MCF 10A (cell line): ENCODE results near the gene FAM216B. TPM values are rescaled to one million over a fixed set of nuclear protein-coding genes. Genes with fewer than 3 reads are reported as not detected.

Experiments used
- BruUV-seq: library from RNA; stranded (reverse); fragments of 400-500 nt; replicated peaks from 2 replicates; lab custom pipeline; 2021; lab: Mats Ljungman, UMichigan
- CTCF ChIA-PET: fragments of 300-600 bp; sonication (Branson Sonifier 250); formaldehyde crosslinking; extraction: SDS; loops from one replicate; lab custom pipeline; 2021; ENCODE audit warnings: antibody characterized with exemption, inconsistent platforms; lab: Yijun Ruan, JAX
- POLR2A ChIA-PET: fragments of 300-600, 350-650 bp; sonication (Branson Sonifier 250); formaldehyde crosslinking; extraction: SDS; loops from one replicate; lab custom pipeline; 2020; ENCODE audit warnings: antibody characterized with exemption, inconsistent platforms; lab: Yijun Ruan, JAX
- DNase-seq: peaks from one replicate; pipeline ENCODE4 v3.0.0-alpha.2; 2018; ENCODE audit not compliant: unreplicated experiment
- H3K27ac Mint-ChIP-seq: one replicate; pipeline ENCODE4 v1.8.0; 2022; ENCODE audit warnings: mild to moderate bottlenecking, low read depth, mixed read lengths; ENCODE audit not compliant: unreplicated experiment
- H3K27me3 Mint-ChIP-seq: one replicate; pipeline ENCODE4 v1.8.0; 2022; ENCODE audit warnings: mixed read lengths; ENCODE audit not compliant: insufficient read depth, unreplicated experiment
- H3K36me3 Mint-ChIP-seq: one replicate; pipeline ENCODE4 v1.8.0; 2022; ENCODE audit warnings: mild to moderate bottlenecking, moderate library complexity, mixed read lengths; ENCODE audit not compliant: insufficient read depth, unreplicated experiment
- H3K4me1 Mint-ChIP-seq: one replicate; pipeline ENCODE4 v1.8.0; 2022; ENCODE audit warnings: mixed read lengths; ENCODE audit not compliant: insufficient read depth, unreplicated experiment
- H3K4me3 Mint-ChIP-seq: one replicate; pipeline ENCODE4 v1.8.0; 2022; ENCODE audit warnings: mild to moderate bottlenecking, moderate library complexity, mixed read lengths; ENCODE audit not compliant: unreplicated experiment
- H3K9me3 Mint-ChIP-seq: one replicate; pipeline ENCODE4 v1.8.0; 2022; ENCODE audit warnings: mixed read lengths; ENCODE audit not compliant: unreplicated experiment
- intact Hi-C: fragments of 100-400 bp; cut with micrococcal nuclease; formaldehyde crosslinking; loops from 2 replicates; pipeline ENCODE4 v1.14.1; 2022
- total RNA-seq: library from RNA; stranded (reverse); gene quantifications from 2 replicates; pipeline ENCODE4 v1.2.3, GENCODE V29; 2022
- TF ChIP-seq, protein P1 (sequence below): fragments of 200-600 bp; IDR thresholded peaks from one replicate; pipeline ENCODE4 v1.8.0; 2022; ENCODE audit warnings: antibody characterized with exemption, mild to moderate bottlenecking; ENCODE audit not compliant: unreplicated experiment

FAM216B gene
- total RNA-seq, 1 experiment from 2014 or later = not detected

DNA sequence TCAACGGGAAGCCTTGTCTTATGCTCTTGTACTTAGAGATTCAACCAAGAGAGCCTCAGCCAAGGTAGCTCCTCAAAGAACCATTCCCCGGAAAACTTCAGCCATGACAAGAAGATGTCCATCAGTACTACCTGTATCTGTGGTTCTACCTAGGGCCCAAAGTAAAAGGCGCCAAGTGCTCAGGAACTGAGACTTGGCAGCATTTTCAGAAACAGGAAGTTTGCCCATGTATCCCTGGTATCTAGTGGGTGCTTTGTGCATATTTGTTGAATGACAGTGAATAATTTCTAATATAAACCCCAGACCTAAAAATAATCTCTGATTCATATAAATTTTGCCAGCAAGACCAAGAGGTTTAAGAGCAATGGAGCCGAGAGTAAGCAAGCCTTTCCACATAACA lies 7.2 kb downstream of the FAM216B start:
- DNase-seq = no peak
- POLR2A ChIA-PET = no interaction called here
- BruUV-seq = no TSS peak
- CTCF ChIA-PET = no interaction called here
- Mint-ChIP-seq H3K36me3 (no peaks in the 10 kb centered on the region), H3K27me3 (no peaks in the 10 kb centered on the region), H3K27ac (no peak overlapping the region), H3K9me3 (no peaks in the 10 kb centered on the region), H3K4me3 (no peak overlapping the region), H3K4me1 (no peaks in the 10 kb centered on the region)
- intact Hi-C loops = no loop called here
- TF ChIP-seq, protein P1, sequence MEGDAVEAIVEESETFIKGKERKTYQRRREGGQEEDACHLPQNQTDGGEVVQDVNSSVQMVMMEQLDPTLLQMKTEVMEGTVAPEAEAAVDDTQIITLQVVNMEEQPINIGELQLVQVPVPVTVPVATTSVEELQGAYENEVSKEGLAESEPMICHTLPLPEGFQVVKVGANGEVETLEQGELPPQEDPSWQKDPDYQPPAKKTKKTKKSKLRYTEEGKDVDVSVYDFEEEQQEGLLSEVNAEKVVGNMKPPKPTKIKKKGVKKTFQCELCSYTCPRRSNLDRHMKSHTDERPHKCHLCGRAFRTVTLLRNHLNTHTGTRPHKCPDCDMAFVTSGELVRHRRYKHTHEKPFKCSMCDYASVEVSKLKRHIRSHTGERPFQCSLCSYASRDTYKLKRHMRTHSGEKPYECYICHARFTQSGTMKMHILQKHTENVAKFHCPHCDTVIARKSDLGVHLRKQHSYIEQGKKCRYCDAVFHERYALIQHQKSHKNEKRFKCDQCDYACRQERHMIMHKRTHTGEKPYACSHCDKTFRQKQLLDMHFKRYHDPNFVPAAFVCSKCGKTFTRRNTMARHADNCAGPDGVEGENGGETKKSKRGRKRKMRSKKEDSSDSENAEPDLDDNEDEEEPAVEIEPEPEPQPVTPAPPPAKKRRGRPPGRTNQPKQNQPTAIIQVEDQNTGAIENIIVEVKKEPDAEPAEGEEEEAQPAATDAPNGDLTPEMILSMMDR = no peak

DNA sequence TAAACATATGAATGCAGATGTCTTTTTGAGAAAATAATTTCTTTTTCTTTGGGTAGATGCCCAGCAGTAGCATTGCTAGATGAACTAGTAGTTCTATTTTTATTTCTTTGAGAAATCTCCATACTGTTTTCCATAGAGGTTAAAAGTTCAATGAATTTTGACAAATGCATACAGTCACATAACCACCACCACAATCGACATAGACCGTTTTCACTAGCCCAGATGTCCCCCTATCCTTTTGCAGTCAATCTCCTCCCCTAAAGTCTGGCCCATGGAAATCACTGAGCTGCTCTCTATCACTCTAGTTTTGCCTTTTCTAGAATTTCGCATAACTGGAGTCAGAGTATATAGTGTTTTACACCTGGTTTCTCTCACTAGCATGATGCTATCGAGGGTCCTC lies 10.8 kb downstream of the FAM216B start:
- ChIA-PET POLR2A (no interaction called here), CTCF (no interaction called here)
- intact Hi-C loops = no loop called here
- DNase-seq = no peak
- Mint-ChIP-seq H3K9me3 (no peaks in the 10 kb centered on the region), H3K4me3 (no peak overlapping the region), H3K4me1 (no peaks in the 10 kb centered on the region), H3K27me3 (no peaks in the 10 kb centered on the region), H3K36me3 (no peaks in the 10 kb centered on the region), H3K27ac (no peak overlapping the region)
- no TSS peak for BruUV-seq
- TF ChIP-seq, protein P1 = no peak

DNA sequence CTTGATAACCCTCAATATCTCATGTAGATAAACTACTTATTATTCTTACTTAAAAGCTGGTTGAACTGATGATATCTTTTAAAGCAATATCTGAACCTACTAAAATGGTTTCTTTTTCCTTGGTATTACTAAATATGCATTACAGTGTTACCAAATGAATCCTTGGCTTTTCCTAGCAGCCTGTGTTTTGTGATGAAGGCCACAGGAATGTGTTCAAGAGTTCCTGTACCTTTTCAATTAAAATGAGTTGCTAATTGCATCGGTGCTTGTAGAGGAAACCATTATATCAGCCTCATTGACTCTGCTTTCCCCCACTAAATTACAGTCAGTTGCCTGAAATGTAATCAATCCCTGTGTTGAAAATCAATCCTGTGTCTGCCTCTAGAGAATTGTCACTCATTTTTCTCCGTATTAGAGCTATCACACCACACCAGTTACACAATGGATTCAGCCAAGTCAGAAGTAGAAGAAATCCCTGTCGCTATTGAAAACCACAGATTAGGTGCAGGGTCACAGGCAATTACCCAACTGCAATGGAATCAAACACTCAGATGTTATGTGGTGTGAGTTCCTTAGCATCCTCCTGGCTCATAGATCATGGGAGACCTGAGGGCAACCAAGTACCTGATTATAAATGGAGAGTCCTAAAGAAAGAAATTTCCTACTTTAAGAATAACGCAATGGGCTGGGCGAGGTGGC lies 13.3 kb downstream of the FAM216B start:
- Mint-ChIP-seq H3K4me3 (no peak overlapping the region), H3K27me3 (no peaks in the 10 kb centered on the region), H3K36me3 (no peaks in the 10 kb centered on the region), H3K4me1 (no peaks in the 10 kb centered on the region), H3K9me3 (no peaks in the 10 kb centered on the region), H3K27ac (no peak overlapping the region)
- ChIA-PET POLR2A (interaction anchor here (1.0 kb wide), 1 partner anchor 12 kb away, joined by 4 read pairs; no protein-coding TSS in a partner anchor), CTCF (interaction anchor here (0.6 kb wide), 1 partner anchor 30 kb away, joined by 3 read pairs; no protein-coding TSS in a partner anchor)
- DNase-seq = no peak
- TF ChIP-seq, protein P1 = no peak
- no TSS peak for BruUV-seq
- intact Hi-C loops = no loop called here

DNA sequence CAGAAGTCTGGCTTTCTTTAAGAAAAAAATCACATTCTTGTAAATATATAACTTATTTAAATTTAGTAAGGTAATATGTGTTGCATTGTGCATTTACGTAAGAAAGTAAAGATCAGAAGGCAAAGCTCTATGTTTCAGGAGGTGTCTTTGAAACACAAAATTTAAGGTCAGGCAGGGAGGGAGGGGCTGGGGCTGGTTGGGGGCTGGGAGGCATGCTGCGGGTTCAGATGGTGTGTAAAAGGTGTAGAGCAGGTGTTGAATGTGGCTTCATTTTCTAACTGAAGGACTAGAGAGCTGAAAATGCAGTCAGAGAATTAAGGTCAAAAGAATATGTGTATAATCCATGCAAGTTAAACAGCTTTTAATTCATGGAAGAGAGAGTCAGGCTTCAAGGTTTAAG lies 14.3 kb downstream of the FAM216B start:
- BruUV-seq = no TSS peak
- Mint-ChIP-seq H3K9me3 (no peaks in the 10 kb centered on the region), H3K27ac (no peak overlapping the region), H3K4me1 (no peaks in the 10 kb centered on the region), H3K36me3 (no peaks in the 10 kb centered on the region), H3K27me3 (no peaks in the 10 kb centered on the region), H3K4me3 (no peak overlapping the region)
- ChIA-PET POLR2A (interaction anchor here (0.5 kb wide), 1 partner anchor 472 kb away, joined by 3 read pairs; no protein-coding TSS in a partner anchor), CTCF (interaction anchor here (0.6 kb wide), 2 partner anchors 16 to 68 kb away, joined by 3 read pairs; no protein-coding TSS in a partner anchor)
- DNase-seq = no peak
- intact Hi-C loops = no loop called here
- TF ChIP-seq, protein P1 = no peak
